HG03103 (cell line): ENCODE results near the gene ADAMTS16.

Experiments used
- ATAC-seq: cut with Tn5 transposase; IDR thresholded peaks from one replicate; pipeline ENCODE4 v1.9.1; 2021; ENCODE audit warnings: low read depth; ENCODE audit not compliant: unreplicated experiment

Gene ADAMTS16

DNA sequence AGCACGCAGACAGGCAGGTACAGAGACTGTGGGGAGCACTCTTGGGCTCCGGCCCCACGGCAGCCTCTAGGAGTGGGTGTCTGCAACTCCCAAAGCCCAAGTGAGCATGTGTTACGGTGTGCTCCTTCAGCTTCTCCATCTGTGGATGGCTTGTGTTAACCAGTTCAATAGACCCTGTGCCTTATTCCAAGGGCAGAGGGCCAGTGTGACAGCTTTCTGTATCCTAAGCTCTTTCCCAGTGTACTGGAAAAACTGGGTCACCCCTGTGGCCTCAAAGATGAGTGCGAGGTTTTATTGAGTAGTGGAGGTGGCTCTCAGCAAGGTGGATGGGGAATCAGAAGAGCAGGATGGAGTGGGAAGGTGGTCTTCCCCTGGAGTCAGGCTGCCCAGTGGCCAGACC, 78.3 kb downstream of the ADAMTS16 start:
- no peak for ATAC-seq

DNA sequence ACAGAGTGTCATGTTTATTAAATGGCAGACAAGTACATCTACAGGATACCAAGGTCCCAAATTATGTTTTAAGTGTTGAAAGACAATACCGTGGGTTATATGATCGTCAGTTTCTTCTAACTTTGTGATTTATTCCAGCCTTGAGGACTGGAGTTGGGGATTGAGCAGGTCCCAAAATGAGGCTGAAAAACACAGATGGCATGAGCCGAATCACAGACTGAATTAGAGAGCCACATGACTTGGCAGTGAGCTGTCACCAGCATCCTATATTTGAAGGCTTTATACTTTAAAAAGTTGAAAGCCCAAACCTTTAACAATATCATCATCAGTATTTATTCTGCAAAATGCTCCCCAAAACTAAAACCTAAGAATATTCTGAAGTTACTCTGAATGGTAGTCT, 79.4 kb downstream of the ADAMTS16 start:
- ATAC-seq: no peak

DNA sequence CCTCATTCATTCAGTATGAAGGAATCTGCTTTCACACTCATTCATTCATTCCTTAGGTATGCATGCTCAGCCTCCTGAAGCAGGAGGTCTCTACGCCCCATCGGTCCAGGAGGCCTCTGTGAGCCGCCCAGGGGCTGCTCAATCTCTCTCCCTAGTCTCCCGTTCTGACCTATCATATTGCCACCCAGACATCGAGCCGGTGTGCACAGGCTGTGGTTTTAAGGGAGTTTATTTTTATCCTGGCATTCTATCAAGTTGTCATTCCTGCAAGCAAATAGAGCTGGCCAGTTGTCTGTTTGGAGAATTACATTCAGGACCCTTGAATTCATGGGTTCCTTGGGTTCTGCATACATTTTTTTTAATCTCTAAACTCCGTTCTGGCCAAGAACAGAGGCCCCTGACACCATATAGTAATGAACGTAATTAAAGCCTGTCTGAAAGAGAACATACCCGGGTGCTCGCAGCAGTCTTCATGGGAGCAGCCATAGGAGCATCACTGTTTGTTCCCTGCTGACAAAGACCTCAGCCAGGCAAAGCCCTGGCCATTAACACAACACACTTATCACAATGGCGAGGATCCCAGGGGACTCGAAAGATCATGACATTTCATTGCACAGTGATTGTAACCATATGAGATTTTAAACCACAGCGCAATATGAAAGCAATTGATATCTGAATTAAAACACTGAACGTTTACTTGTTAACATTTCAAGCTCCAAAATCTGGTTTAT, 80.9 kb downstream of the ADAMTS16 start:
- no peak for ATAC-seq

DNA sequence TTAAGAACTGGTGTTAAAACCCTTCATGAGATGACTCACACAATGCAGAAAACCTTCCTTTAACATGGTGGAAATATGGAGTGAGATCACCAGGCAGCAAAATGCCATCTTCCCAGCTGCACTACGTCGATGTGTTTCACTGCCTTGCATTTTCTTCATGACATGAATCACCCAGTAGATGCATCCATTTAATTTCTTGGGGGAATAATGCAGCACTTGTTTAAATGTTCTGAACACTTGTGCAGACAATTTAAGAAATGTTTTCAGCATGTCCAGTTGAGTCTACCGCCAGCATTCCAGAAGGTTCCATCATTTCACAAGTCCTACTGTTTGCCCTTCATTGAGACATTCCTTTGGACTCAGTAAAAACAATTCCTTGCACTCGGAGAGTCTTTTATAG, 81.6 kb downstream of the ADAMTS16 start:
- no peak for ATAC-seq

DNA sequence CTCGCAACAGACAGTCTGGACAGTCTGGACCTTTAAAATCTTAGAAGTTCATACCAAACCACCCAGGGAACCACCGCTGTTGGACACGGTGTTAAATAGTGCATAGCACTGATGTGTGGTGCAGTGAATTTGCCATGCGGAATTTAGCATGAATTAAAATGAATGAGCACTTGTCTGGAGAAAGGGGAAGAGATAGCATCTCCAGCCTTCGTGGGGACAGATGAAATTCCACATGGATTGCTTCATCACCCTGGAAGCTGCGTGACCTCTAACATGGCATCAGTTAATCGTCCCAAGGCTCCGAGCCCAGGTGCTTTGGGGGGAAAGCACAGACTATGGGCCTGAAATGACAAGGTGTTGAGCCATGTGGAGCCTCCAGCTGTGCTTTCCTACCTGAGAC, 91.4 kb downstream of the ADAMTS16 start:
- no peak for ATAC-seq

DNA sequence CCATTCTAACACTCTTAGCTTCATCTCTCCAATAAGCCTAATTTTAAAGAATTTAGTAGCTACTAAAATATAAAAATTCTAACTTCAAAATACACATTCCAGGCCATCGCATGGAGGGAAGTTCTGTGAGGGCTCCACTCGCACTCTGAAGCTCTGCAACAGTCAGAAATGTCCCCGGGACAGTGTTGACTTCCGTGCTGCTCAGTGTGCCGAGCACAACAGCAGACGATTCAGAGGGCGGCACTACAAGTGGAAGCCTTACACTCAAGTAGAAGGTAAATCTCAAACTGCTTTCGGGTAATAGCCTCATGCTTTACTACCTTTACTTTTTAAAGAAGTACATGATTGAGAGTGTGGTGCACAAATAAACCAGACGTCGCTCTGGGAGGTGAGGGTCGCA, 94.8 kb downstream of the ADAMTS16 start:
- ATAC-seq: no peak

DNA sequence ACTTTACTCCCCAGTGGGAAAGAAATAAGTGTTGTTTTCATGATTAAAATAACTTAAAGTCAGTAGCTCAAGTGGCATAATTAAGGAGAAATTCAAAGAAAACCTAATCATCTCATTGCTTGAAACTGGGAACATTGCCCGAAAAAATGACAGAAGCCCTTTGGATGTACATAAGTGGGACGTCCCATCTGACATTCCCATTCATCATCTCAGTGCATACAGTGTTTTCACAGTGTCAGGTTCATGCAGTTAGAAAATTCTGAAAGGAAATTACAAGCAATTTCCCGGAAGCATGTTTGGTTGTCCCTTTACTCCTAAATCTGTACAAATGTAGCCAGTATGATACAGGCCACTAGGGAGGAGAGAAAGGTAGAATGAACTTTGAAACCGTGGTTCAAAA, 95.6 kb downstream of the ADAMTS16 start:
- no peak for ATAC-seq

DNA sequence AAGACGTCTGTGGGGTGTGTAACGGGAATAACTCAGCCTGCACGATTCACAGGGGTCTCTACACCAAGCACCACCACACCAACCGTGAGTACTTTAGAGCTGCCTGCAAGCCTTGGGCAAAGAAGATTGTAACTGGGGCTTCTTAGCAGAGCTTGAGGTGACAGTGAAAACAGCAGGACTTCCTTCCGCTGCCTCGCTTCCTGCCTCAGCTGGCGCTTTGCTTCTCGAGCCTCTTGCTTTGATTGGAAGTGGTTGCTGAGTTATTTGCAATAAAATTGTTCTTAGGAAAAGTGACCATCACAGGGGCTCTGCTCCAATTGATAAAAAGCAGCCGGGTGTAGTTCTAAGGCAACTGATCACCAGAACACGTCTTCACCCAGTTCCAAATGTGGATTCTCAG, 99.1 kb downstream of the ADAMTS16 start:
- ATAC-seq: no peak

DNA sequence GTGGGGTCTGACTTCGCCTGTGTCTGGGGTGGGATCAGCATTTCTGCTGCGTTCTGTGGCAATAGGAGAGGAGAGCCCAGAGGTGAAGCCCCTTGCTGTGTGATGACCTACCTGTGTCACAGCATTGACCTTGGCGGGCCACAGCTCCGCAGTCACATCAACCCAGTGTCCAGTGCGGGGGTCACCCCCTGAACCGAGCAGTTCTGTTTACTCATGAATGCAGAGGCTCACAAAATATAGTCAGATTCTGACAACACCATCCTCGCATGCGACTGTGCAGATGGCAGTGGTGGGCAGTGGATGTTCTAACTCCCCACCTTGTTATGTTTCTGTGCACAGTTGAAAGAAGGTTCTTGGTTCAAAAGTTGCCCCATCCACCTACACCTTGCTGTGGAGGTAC, 100.1 kb downstream of the ADAMTS16 start:
- no peak for ATAC-seq

DNA sequence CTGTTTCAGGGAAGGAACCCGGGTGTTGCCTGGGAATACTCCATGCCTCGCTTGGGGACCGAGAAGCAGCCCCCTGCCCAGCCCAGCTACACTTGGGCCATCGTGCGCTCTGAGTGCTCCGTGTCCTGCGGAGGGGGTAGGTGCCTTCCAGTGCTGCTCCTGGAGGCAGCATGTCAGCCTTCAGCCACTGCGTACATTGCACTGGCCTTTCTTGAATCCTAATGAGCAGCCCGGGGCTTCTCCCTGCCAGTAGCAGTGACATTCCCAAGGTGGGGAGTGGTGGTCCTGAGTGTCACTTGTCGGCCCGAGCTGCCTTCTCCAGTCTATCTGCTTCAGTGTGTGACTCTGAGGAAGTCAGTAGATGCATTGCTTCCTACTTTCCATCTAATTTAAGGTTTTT, 101.9 kb downstream of the ADAMTS16 start:
- ATAC-seq: no peak

DNA sequence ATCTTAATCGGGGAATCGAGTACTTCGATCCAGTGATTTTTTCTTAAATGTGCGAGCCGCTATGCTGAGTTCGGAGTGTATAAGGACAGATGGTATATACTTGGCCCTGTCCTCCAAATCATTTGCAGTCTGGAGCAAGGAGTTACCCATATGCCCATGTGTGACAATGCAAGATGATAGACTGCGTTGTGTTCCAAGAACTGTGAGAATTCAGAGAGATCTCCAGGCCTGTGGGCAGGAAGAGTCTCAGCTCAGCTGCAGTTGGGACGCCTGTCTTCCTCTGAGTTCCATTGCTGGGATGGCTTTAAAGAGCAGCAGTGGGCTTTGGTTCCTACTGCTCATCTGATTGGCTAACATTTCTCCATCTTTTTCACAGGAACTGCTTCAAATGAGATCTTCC, 106.6 kb downstream of the ADAMTS16 start:
- no peak for ATAC-seq

DNA sequence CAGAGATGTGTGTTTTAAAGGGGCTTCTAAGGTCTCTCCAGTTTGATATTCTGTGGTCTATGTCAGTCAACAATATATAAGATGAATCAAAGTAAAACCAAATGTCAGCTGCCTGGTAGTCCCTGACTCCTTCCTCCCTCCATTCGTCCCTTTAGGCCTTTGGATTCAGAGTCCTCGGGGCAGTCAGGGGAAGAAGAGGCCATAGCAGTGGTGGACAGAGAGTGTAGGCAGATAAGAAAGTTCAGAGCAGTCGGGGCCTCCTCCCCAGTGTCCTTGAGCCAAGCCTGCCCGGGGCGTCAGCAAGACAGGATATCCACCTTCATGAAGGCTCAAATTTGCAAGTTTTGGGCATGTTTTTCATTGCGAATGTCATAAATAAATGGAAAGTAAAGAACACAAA, 110.6 kb downstream of the ADAMTS16 start:
- no peak for ATAC-seq

DNA sequence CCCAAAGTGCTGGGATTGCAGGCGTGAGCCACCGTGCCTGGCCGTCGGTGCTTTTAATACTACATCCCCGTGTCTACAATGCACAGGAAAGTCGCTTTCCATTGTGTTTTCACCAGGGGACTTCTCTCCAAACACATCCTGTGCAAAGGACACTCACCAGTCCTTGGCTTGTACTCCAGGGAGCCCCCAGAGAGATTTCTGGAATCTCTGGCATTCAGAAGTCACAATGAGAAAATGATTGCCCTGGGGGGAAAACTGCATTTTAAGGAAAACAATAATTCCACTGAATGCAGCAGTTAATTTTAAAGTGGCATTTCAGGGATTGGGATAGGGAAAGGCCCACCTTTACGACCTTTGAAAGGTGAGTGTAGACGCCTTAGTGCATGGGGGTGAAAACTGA, 112.0 kb downstream of the ADAMTS16 start:
- ATAC-seq: no peak

DNA sequence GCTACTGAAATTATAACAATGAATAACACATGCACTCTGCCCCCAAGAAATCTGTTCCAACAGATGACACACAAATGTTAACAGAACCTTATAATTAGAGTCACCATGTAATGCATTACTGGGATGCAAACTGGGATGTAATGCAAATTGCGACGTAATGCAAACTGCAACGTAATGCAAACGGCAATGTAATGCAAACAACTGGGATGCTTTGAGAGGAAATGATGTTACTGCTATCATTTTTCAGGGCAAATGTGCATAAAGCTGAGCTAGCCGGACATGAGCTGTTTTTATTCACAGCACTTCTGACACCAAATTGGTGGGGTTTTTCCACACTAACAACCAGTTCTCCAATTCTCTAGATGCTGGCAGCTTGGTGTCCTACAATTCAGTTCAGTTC, 117.2 kb downstream of the ADAMTS16 start:
- no peak for ATAC-seq

DNA sequence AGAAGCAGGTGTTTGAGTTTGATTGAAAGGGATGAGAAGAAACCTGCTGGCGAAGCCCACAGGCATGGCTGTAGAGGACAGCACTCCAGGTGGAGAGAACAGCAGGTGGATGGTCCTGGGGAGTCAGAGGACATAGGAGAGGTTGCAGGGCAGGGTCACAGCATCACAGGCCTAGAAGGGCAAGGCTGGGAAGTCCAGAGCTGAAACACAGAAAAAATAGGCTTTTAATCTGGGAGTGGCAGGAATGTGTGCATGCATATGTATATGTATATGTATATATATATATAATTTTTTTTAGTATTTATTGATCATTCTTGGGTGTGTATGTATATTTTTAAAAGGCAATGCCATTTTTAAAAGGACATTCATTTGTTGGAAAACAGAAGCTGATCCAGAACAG, 118.4 kb downstream of the ADAMTS16 start:
- no peak for ATAC-seq

DNA sequence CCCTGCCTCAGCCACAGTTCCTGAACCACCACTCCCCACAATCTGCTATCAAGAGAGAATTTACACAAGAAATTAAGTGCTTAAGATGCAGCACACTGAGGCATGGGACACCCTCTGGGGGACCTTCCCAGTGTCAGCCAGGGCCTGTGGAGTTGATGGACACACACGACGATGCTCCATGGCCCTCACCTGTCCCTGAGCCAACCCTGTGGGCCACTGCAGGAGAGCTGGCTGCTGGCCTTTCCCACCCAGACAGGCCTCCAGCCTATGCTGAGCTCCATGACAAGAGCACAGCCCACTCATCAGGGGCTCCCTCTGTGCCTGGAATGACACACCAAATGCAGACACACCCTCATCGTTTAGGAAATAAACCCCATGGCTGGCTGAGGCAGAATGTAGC, 124.6 kb downstream of the ADAMTS16 start:
- ATAC-seq: no peak

DNA sequence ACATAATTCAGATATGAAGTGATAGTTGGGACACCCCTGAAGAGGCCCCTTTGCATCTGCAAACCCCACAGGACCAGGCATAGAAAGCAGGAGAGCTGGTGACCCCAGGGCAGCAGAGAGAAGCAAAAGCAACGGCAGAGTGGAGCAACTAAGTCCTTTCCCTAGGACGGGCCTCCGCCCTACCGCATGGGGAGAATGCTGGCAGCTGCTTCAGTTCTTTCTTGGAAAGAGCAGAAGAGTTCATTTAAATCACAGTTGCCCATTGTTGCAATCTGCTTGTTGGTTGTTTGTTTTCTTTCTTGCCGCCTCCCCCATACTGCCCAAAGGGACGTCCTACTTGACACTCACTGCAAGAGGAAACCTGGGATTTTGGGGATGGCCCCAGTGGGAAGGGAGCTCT, 126.2 kb downstream of the ADAMTS16 start:
- ATAC-seq: no peak

DNA sequence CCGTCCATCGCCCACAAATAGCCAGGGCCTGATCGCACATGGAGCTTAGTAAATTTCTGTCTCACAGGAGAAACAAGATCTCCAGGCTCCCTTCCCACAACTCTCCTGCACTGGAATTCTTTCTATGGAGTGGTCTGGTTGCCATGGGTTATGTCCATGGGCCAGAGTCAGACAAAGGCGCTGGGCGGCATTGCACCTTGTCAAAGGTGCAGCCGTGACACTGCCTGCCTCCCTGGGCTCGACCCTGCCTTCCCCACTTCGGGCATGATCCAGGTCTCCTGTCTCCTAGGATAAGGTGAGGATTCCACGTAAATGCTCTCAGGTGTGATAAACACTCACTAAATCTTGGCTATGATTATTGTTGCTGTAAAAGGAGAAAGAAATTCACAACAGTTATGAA, 130.0 kb downstream of the ADAMTS16 start:
- ATAC-seq: no peak

DNA sequence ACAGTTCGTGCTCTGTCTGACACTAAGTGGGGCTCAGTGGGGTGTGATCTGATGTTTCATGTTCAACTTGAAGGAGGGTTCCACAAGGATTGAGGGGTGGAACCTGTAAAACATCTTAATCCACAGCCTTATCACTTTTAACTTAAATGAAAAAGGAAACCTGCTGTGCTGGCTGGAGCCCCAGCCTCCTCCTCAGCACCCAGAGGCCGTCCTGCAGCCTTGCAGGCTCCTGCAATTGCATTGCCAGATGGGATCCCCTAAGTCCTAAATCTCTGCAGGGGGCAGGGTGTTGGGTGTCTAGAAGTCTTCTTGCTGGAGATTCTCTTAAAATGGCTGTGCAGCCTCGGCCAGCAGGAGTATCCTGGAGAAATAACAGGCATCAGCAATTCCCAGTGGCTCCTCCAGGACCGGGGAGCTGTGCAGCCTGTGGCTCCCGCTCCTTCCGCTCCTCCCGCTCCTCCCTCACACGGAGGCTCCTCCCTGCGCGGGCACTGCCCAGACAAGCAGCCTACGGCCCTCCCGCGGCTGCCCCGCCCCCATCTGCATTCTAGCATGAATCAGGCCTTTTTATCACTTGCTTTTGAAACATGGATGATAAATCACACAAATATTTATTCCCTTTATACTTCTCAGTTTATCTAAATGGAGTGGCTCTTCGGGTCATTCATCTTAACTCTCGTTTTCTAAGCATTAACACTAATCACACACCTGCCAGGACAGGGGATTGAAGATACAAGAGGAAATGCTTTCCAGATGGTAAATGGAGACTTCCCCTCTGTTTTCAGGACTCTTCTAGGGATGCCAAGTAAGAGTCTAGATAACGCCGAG, 131.0 kb downstream of the ADAMTS16 start:
- no peak for ATAC-seq

DNA sequence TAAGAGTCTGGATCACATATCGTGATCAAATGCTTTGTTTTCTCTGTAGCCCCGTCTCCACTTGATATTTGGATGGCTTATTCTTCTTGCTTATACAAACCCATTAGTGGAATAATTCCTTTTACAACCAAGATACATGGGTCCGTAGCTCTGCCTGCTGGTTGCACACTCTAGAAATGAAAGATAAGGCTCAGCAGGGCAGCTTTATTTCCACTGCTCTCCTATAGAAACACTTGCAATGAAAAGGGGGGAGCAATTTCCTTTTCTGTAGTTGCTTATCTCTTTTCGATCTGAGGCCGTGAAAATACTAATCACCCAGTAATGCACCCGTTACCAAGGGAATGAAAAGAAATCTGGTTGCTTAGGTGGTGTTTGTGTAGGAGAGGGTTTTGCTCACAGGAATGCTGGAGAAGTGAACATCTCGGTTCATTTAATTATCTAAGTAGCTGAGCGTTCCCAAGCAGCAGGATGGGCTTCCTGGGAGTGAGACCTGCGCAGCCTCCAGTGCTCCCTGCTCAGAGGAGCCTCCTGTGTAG, 131.7 kb downstream of the ADAMTS16 start:
- ATAC-seq: no peak

DNA sequence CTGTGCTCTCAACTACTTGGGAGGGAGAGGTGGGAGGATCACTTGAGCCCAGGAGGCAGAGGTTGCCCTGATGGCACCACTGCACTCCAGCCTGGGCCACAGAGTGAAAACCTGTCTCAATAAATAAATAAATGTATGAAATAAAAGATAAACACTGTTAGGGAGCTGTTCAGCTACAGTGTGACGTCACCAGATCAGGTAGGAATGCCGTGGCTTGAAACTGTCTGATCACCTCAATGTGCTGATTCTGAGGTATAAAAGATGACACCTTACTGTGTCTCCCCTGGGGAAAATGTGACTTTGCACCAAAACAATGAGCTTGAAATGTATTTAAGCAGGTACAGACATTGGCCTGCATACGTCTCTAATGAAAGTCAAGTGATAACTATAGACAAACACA, 133.3 kb downstream of the ADAMTS16 start:
- no peak for ATAC-seq

DNA sequence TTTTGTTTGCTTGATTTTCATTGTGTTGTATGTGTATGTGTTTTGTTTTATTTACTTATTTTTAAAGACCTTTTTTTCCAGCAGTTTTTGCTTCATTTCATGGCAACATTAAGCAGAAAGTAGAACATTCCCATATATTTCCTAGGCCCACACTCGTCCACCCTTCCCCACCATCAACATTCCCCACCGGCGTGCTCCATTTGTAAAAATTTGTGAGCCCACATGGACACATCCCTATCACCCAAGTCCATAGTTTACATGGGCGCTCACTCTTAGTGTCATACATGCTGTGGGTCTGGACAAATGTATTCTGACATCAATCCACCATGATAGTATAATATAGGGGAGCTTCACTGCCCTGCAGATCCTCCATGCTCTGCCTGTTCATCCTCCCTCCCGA, 133.8 kb downstream of the ADAMTS16 start:
- ATAC-seq: no peak
